AML-193 (cell line): ENCODE results near the gene DNAL4.

Experiments used
- DNase-seq, 2 experiments: peaks; one replicate each; lab custom pipeline; 2025; lab: John Stamatoyannopoulos, UW

DNAL4 gene, protein sequence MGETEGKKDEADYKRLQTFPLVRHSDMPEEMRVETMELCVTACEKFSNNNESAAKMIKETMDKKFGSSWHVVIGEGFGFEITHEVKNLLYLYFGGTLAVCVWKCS

DNA sequence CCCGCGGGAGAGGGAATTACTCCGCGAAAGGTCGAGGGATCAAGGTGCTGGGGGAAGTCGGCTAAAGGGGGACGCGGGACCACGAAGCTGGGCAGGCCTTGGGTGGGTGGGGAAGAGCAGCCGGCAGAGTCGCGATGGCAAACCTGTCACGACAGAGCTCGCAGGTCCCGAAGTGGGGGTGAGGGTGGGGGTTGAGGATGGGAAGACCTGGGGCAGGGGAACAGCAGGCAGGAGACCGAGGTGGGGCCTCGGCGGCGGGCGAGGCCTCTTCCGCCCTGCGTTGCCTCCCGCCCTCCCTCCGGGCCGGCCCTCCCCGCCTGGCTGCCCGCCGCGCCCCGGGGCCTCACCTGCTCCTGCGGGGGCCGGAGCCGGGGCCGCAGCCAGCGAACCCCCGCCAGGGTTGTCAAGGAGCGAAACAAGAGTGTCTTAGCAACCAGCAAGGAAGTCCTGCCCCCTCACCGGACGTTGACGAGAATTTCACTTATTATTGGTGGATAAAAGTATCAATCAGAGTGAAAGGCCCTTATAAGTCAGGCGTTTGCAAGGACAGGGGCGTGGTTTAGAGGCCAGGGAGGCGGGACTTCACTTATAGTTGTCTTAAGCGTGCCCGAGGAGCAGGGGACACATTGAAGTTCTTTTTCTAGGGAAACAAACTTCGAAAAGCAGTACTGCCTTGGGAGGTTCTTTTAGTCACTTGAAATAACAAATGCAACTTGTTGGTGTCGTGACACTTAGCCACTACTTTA, at the start of gene DNAL4:
Gene DNAL4 (minus strand): TSS at position 423 of the 746 bp plus-strand sequence. CDS start 11,412 bp downstream, outside the sequence.
- peak; percentile 95 for DNase-seq

DNA sequence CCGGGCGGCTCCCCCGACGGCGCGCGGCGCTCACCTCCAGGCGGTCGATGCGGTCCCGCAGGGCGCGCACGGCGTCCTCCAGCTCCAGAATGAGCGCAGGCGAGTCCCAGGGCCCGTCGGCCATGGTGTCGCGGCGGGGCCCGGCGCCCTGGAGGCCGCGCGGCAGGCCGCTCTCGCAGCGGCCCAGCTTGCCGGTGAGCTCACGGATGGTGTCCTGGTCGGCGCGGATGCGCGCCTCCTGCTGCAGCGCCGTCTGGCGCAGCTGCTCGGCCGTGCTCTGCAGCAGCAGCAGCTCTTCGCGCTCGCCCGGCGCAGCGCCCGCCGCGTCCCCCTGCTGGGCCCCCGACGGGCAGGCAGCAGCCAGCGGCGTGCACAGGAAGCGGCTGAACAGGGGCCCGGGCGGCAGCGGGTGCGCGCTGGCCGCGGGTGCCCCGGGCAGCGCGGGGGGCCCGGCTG, 49.3 kb upstream of the DNAL4 start:
- peak in 1 of 2 experiments; percentile 33 for DNase-seq

DNA sequence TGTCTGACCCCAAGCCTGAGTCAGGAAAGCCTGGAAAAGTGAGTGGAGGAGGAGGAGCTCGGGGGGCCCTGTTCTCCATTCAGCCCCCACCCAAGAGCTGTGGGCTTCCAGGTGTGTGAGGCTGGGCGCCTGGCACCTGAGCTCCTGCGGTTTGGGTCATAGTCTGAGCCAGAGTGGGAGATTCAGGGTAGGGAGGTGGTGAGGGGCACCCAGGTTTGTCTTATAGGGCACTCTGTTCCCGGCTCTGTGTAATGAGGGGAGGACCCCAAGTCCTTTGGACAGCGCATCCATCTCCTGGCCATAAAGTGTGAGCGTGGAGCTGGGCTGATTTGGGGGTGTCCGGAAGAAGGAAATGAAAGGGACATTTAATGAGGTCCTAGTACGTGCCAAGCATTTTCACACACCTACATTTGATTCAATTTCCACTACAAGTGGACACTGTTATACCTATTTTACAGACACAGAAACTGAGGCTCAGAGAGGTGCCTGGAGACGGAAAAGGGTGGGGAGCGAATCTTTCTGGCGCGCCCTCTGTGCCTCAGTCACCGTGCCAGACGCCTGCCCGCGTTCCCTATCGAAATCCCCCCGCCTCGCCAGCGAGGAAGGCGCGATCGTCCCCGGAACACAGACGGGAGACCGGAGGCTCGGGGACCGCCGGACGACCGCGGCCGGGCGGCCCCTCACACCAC, 48.7 kb upstream of the DNAL4 start:
- no peak for DNase-seq

DNA sequence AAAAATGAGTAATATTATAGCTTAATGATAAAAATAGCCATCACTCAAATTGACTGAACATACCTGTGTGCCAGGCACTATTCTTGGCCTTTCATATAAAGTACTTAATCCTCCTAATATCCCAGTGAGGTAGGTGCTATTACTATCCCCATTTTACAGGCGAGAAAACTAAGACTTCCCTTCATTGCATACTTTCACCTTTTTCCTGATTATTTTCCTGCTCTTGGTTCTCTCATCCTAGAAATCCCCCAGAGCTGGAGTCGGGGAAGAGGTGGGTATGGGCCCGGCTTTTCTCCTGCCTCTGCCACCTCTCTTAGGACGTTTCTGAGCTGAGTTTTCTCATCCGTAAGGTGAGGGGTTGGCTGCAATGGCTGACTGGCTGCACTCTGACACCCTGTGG, 47.7 kb upstream of the DNAL4 start:
- DNase-seq = no peak

DNA sequence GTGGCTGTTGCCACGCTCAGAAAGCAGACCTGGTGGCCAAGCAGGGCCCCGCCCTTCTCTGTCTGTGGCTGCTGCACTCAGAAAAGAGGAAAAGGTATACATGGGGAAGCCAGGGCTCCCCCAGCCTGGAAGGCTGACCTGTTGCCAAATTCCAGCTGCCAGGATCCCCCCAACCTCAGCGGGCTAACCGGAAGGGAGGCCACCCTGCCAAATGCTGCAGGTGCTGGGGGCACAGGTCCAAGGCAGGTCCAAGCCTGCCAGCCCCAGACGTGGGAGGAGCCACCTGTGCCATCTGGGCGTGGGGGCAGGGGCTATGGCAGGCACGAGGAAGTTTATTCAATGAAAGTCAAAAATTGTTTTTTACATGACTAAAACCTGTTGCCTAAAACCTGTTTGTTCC, 47.3 kb upstream of the DNAL4 start:
- no peak for DNase-seq

DNA sequence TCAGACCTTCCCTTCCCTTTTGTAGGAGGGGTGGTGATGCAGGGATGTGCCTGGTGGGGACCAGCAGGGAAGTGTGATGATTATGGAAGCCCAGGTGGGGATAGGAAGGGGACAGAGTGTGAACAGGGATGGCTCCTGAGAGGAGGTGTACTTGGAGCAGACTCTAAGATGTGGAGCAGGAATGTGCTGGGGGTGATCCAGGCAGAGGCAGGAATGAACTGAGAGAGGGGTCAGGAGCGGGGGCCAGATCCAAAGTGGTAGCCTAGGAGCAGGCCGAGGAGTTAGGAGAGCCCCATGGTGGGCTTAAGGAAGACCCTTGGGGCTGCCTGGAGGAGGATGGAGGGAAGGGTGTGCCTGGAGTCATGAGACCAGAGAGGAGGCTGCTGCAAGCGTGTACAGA, 46.2 kb upstream of the DNAL4 start:
- DNase-seq = no peak

DNA sequence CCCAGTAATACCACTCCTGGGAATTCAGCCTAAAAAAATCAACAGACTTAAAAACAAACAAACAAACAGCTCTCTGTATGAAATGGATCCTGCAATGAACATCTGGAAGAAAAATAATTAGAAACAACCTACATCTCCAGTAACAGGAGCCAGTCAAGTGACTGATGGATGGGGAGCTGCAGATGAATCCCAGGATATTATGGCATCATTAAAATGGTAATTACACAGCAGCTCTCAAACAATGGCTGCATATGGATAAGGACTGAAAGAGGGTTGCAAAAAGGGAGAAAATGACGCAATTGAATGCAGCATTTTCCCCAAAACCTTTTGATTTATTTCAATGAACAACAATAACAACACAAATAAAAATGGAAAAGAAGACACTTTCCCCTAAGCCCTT, 45.7 kb upstream of the DNAL4 start:
- DNase-seq = no peak

DNA sequence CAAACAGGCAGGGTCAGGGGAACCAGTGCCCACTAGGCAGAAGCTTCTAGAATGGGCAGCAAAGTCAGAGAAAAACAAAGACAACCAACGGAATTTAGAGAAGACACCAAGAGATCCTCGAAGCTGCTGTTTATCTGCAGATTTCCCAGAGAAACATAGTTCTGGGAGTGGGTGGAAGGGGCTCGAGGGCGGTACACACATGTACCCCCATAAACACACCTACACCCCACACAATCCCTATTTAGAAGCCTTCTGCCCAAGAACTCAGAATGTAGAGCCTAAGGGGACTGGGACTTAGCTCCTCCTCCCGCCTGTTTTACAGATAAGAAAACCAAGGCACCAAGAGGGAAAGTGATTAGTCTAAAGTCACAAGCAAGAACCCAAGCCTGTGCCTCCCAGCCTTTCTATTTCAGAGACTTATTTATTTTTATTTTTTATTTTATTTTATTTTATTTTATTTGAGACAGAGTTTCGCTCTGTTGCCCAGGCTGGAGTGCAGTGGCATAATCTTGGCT, 43.5 kb upstream of the DNAL4 start:
- no peak for DNase-seq

DNA sequence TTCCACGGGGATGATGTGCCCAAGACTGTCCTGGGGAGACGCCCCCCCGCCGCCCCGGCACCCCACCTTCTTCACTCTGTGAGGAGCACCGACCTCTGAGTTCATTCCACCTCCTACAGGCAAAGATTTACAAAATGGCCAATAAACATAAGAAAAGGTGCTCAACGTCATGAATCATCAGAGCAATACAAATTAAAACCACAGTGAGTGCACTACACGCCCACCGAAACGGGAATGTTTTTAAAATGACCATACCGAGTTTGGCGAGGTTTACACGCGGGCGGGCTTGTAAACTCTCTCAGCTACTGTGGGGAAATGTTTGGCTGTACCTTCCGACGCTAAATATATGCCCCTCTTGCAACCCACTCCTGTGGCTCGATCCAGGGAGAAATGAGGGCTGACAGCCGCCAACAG, 42.0 kb upstream of the DNAL4 start:
- no peak for DNase-seq

DNA sequence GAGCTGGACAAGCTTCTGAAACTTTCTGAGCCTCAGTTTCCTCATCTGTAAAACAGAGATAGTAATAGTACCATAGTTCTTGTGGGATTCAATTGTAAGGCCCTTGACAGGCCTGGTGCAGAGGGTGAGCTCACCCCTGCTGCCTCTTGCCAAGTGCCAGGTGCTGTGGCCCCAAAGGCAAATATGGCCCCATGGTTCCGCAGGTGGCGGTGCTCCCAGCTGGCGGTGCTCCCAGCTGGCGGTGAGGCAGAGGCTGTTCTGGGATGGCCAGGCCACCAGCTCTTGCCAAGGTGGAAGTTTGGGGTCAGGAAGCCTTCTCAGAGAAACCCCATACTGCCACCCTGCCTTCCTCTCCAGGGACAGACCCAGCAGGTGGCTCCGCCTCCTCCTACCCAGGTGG, 41.0 kb upstream of the DNAL4 start:
- DNase-seq = no peak

DNA sequence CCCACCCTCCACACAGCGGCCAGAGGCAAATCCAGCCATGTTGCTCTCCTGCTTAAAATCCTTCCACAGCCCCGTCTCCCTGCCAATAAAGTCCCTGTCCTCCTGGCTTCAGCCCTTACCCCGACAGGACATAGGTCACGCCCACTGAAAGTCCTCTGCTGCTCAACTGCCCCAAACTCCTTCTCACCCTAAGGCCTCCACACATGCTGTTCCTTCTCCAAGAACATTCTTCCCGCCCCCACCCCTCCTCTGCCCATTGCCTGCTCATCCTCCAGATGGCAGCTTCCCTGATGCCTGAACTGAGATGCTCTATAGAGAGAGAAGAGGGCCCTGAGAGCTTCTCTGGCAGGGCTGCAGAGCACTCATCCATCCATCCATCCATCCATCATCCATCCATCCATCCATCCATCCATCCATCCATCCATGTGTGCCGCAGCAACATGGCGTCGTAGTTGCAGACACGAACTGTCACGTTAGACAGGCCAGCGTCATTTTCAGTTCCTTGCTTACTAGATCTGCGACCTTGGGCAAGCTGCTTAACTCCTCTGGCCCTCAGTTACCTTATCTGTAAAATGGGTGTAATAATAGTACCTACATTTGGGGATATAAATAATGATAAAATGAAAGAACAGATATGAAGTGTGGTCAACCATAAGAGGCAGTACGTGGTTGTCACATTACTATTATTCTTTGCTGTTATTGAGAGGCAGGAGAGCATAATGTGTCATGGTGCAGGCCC, 40.4 kb upstream of the DNAL4 start:
- DNase-seq = no peak

DNA sequence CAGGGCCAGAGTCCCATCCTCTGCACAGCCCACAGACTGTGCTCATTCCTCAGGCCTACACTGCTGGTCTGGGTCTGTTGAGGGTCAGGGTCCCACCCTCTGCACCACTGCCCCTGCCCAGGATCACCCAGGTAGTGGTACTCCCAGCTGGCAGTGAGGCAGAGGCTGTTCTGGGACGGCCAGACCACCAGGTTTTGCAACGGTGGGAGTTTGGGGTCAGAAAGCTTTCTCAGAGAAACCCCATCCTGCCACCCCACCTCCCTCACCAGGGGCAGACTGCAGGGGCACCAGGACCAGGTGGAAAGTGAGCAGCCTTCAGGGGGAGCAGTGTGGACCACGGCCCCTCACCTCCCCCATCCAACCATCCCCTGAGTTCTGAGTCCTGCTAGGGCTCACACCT, 39.1 kb upstream of the DNAL4 start:
- no peak for DNase-seq

DNA sequence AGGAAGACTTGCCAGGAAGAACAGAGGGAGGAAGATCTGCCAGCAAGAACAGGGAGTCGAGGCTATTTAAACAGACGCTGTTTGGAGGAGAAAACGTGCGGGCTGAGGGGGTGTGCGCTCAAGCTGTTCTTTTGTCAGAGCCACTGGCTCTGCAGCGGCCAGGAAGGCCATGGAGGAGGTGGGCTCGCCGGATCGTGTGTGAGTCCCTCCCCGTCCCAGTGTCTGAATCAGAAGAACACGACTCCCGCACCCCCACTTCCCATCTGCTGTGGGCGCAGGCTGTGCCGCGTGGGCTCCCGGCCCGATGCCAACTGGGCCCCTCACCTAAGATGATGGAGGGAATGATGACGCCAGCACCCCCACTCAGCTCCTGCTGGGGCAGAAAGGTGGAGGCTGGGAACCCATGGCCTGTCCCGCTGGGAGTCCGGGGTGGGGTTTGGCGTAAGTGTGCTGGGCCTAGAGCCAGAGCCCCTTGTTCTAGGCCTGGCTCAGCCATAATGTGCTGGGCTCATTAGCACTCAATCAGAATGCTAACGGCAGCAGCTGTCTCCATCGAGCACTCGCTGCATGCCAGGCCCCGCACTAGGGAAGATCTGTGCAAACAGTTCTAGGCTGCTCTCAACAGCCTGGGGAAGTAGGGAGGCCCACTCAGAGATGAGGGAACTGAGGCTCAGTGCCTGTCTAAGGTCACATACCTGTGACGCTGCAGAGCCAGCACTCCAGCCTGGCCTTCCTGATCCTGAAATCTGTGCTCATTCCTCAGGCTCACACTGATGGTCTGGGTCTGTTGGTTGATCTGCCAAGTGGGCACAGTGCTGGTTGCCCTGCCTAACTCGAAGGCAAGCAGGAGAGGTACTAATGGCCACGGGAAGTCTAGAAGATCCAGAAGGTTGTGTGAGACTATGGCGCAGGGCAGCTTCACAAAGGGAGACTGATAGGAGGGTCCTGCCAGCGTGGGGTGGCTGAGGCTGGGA, 38.3 kb upstream of the DNAL4 start:
- DNase-seq = no peak

DNA sequence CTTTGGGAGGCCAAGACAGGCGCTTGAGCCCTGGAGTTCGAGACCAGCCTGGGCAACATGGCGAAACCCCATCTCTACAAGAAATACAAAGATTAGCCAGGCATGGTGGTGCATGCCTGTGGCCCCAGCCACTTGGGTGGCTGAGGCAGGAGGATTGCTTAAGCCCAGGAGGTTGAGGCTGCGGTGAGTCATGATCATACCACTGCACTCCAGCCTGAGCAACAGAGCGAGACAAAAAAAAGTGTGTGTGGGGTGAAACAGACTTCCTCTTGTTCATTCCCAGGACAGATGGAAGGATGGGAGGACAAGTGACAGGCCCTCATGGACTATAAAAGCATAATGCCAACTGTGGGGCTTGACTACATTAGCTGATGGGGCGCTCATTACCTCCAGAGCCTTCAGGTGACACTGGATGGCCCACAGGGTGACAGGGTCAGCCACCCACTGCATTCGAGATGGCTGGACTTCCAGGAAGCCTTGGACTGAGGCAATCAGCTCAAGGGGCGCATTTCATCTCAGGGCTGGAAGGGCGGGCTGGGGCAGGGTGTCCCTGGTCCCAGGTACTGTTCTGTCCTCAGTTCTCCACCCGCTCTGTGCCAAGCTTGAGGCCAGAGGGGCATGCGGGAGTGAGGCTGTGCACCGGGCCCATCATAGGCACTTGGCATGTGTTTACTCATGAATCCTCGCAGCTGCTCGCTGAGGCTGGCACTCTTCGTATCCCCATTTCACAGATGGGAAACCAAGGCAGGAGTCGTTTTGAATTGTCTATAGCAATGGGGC, 37.4 kb upstream of the DNAL4 start:
- DNase-seq = peak; percentile 38 to 47

DNA sequence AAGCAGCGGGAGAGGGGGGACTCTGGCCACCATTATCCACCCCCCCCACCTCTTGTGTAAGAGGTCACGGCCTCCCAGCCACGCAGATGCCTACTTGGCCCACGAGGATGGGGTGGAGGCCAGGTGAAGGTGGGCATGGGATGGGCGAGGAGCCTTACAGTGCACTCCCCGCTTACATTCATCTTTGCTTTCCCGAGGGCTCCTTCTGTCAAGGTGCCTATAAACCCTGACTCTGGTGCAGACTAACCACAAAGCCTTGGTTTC, 36.8 kb upstream of the DNAL4 start:
- no peak for DNase-seq

DNA sequence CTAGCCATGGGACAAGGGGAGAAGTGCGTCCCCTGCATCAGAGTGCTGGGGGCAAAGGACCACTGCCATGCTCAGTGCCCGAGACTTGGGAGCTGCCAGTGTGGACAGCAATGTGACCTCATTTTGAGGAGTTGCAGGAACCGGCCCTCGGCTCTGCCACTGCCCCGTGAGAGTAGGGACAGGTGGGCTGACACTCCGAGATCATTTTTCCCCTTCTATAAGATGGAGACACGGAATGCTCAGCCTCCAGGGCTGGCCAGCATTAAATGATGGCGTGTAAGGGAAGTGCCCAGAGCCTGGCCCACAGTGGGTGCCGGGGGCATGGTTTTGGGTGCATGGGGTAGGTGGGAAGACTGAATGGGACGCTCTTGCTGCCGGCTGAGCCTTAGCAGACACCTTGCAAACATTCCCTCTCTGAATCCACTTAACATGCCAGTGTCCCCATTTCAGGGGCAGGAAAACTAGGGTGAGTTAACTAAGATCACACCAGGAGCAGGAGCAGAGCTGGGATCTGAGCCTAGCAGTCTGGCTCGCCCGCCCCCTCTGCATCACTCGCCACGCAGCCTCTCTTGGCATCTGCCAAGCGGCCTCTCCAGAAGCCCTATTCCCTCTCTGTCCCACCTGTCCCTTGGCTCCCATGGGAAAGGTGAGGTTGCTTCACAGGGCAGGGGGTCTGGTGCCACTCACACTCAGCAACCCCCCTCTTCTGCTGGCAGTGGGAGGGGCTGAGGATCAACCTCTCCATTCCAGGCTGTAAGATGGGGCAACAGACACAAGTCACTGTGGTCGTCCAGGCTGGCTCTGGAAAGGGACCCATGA, 36.3 kb upstream of the DNAL4 start:
- no peak for DNase-seq

DNA sequence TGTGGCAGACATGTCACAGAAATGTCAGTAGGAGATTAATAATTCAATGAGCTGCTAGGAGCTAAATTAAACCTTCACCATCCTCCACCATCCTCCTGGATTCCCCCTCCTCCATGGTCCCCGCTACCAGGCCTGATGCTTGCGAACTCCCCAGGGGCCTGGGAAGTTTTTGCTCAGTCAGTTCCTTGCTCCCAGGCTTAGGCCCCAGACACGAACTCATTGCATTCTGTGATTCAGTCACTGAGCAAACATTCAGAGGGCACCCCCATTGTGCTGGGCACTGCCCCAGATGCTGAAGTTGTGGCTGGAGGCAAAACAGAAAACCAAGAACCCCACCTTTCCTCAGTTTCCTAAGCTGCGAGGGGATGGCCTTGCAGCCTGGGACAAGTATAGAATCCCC, 35.5 kb upstream of the DNAL4 start:
- DNase-seq = no peak

DNA sequence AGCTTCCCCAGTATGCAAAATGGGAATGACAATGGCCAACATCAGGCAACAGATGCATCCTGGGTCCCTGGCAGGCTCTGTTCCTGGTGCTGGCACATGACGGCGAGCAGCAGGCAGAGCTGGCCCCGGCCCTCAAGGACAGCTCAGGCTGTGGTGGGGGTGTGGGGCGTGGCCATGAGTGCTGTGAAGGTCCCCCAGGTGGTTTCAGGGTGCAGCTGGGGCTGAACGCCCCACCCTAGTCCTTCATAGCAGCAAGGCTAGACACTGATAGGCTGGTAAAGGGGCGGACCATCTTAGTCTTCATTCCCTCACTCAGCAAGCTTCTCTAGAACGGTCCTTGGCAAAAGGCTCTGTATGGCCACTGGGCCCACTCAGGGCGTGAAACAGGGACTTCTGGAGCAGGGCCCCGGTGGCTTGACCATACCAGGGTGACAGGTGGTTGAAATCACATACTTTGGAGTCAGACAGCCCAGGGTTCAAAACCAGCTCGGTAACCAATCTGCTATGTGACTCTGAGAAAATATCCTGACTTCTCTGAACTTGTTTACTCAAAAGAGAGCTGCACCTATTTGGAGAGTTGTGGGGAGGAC, 34.8 kb upstream of the DNAL4 start:
- DNase-seq = no peak

DNA sequence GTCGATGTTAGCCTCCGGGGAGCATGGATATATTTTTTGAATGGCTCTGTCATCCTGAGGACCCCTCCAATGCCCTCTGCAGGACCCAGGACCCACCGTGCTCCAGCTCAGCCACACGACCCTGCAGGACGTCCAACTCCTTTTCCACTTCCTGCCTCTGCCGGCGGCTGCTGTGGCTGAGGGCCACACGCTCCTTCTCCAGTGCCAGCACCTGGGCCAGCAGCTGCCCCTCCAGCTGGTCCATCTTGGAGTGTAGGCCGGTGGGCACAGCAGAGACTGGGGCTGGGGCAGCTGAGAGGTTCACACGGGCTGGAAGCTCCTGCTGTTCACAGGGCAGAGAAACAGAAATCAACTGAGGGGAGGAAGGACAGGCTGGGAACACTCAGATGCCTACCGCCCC, 34.2 kb upstream of the DNAL4 start:
- no peak for DNase-seq
